ENCODE results near the gene SETD6.

GRCh38 chr16:58493756-58494431 lies 21.4 kb upstream of the SETD6 start:
- TF ChIP-seq ZNF174 (CRISPR knock-in tag; IDR thresholded peaks at IDR 0.05), result no peak
- TF ChIP-seq FOXP4 (CRISPR knock-in tag; IDR thresholded peaks at IDR 0.05; ENCODE audit: borderline replicate concordance), result no peak
- no peak for TF ChIP-seq MXD1 (CRISPR knock-in tag; IDR thresholded peaks at IDR 0.05; ENCODE audit: borderline replicate concordance, poor library complexity, severe bottlenecking)
